Ishikawa (cell line): Measurements from ENCODE around the gene AP1B1.

Source experiments
- CEBPB ChIP-seq: IDR thresholded peaks from 2 replicates; pipeline ENCODE4 v1.6.1; 2012
- CREB1 ChIP-seq: IDR thresholded peaks from 2 replicates; pipeline ENCODE4 v1.6.1; 2012; ENCODE audit warnings: low read depth
- EP300 ChIP-seq: IDR thresholded peaks from 2 replicates; pipeline ENCODE4 v1.6.1; 2012; ENCODE audit warnings: borderline replicate concordance
- FOXM1 ChIP-seq: IDR thresholded peaks from 2 replicates; pipeline ENCODE4 v1.6.1; 2012; ENCODE audit warnings: low read depth, borderline replicate concordance
- MAX ChIP-seq: IDR thresholded peaks from 2 replicates; pipeline ENCODE4 v1.6.1; 2012
- RAD21 ChIP-seq: IDR thresholded peaks from 2 replicates; pipeline ENCODE4 v1.6.1; 2012; ENCODE audit warnings: low read depth
- TAF1 ChIP-seq: IDR thresholded peaks from 2 replicates; pipeline ENCODE4 v1.6.1; 2012; ENCODE audit warnings: low read depth, mild to moderate bottlenecking

- no peak for TF ChIP-seq TAF1
- no peak for TF ChIP-seq CEBPB
- no peak for TF ChIP-seq FOXM1
- TF ChIP-seq MAX, result no peak
- TF ChIP-seq EP300, result no peak
- no peak for TF ChIP-seq CREB1
- TF ChIP-seq RAD21, result no peak
Observed at GRCh38 chr22:29342177-29342576, 46.2 kb downstream of the AP1B1 start.
